AG04449 (cell line): ENCODE results near the gene GAK.

ENCODE experiments used
- CTCF ChIA-PET: fragments of 350-600 bp; formaldehyde crosslinking; extraction: SDS; loops from one replicate; lab custom pipeline; 2021; ENCODE audit warnings: antibody characterized with exemption; lab: Yijun Ruan, JAX
- POLR2A ChIA-PET: fragments of 400-600, 350-600 bp; formaldehyde crosslinking; extraction: SDS; loops from one replicate; lab custom pipeline; 2020; ENCODE audit warnings: antibody characterized with exemption, inconsistent platforms; lab: Yijun Ruan, JAX
- DNase-seq: peaks from one replicate; pipeline ENCODE4 v3.0.0-alpha.2; 2010; ENCODE audit warnings: low read depth, low spot score
- H3K4me3 ChIP-seq: 2 replicates; pipeline ENCODE4 v1.5.1; 2011; ENCODE audit warnings: low read depth, mild to moderate bottlenecking, control low read depth, low read length
- TF ChIP-seq, protein P1 (sequence below): IDR thresholded peaks from one replicate; pipeline ENCODE4 v1.5.1; 2011; ENCODE audit warnings: mild to moderate bottlenecking, moderate library complexity, low read length, control low read depth, inconsistent platforms; ENCODE audit not compliant: insufficient read depth; ENCODE audit errors: missing control alignments

GAK gene

DNA sequence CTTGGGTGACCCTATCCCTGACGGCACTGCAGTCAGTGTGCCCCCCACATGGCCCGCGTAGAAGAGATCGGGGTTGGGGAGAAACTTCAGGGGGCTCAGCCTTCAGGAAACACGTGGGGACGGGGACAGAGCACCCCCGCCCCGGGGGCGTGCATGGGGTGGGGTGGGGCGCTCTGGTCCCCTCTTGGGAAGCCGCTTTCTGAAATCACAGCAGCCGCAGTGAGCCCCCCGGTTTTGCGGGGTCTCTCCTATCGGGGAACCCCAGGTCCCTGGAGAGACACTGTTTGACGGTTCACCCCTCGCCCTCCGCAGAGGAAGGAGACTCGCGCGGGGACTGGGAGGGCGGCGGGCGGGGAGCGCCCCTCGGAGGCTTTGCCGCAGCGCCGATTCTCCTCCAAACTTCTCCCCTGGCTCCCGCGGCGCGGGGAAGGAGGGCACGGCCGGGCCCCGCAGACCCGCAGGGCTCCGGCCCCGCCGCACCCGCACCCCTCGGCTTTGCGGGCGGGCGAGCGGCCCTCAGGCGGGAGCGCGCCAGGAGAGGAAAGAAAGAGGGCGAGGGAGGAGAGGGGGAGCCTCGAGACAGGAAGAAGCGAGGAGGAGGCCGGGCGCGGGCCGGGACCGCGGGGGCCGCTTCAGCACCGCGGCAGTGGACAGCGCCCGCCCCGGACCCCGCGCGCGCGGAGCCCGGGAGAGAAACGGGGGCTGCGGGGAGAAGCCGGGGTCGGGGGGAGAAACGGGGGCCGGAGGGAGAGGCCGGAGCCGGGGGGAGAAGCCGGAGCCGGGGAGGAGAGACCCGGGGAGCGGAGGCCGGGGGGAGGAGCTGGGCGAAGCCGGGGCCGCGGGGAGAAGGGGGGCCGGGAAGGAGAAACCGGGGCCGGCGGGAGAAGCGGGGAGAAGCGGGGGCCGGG is 106.8 kb downstream of the GAK start:
- TF ChIP-seq, protein P1, sequence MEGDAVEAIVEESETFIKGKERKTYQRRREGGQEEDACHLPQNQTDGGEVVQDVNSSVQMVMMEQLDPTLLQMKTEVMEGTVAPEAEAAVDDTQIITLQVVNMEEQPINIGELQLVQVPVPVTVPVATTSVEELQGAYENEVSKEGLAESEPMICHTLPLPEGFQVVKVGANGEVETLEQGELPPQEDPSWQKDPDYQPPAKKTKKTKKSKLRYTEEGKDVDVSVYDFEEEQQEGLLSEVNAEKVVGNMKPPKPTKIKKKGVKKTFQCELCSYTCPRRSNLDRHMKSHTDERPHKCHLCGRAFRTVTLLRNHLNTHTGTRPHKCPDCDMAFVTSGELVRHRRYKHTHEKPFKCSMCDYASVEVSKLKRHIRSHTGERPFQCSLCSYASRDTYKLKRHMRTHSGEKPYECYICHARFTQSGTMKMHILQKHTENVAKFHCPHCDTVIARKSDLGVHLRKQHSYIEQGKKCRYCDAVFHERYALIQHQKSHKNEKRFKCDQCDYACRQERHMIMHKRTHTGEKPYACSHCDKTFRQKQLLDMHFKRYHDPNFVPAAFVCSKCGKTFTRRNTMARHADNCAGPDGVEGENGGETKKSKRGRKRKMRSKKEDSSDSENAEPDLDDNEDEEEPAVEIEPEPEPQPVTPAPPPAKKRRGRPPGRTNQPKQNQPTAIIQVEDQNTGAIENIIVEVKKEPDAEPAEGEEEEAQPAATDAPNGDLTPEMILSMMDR, result no peak
- ChIA-PET POLR2A (no interaction called here), CTCF (no interaction called here)
- DNase-seq, result no peak
- no peak overlapping the region for H3K4me3 ChIP-seq

DNA sequence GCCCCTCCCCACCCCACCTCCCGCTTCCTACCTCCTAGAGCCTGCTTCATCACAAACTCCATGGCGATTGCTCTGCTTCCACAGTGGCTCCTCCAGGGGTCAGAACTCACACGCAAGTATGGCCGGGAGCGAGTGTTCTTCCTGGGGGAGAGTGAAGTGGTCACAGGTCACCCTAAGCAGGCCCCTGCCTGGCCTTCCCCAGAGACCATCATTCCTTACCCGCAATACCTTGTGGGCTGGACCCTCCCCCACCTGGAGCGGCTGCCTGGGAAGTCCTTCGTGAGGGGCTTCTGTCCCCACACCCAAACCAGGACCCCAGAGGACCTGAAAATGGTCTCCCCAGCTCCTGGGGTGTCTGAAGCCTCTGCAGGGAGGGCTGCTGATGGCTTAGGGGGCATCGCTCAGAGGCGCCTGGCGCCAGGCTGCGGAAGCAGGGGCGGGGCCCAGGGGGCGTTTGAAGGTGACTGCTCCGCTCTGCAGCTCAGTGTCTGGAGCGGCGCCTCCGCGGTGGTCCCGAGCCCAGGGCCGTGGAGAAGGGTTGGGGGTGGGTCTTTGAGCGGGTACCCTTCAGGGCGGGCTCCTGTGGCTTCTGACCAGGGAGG is 107.6 kb downstream of the GAK start:
- ChIA-PET CTCF (no interaction called here), POLR2A (no interaction called here)
- H3K4me3 ChIP-seq, result no peak overlapping the region
- TF ChIP-seq, protein P1, result no peak
- no peak for DNase-seq

DNA sequence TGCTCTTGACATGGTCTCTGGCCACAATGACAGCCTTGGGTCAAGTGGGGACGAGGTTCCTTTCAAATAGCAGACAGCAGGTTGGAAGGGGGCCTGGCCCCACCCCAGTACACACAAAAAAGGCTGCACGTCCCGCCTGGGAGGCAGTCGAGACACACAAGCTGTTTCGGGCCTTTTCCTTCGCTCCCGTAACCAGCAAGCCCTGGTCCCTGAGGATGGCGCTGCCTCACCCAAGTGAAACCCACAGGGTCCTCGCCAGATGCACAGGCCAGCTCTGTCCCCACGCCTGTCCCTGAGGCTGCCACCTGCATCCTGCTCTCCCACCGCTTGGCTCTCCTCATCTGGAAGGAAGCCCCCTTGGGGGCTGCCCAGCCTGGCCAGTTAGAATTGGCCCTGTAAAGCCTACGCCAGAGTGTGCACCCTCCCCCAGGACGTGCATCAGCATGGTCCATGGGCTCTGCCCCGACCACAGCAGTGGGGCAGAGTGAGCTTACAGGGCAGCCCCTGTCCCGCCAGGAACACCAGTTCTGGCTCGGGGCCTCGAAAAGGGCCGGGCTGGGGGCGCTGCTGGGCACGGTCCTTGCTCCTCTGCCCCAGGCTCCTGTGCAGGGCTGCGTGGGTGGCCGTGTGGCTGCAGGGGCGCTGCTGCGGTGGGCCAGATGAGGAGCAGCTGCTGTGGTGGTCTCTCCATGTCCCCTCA is 108.2 kb downstream of the GAK start:
- CTCF ChIA-PET, result no interaction called here
- H3K4me3 ChIP-seq, result no peak overlapping the region
- TF ChIP-seq, protein P1, result no peak
- POLR2A ChIA-PET, result no interaction called here
- DNase-seq, result no peak

DNA sequence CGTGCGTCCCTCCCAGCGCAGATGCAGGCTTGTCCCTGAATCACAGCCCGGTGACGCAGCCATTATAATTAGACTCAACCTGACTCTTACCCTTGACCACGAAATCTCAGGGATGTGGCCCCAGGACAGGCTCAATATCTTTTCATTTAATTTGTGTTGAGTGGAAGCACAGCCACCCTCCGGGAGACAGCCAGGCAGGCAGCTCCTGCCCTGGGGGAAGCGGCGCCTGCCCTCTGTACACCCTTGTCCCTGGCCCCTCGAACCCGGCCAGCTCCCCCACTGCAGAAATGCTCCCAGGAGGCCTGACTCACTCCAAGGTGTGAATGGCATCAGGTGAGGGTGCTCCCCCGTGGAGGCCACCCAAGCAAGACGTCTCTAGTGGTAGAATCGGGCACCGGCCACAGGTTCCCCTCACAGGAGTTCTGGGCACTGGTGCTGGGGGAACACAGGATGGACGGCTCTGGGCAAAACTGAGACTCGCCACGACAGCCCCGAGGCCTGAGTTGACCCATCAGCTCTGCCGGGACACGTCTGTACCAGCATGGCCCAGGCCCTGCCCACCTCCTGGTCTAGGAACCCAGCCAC is 108.8 kb downstream of the GAK start:
- ChIA-PET CTCF (no interaction called here), POLR2A (no interaction called here)
- no peak for DNase-seq
- TF ChIP-seq, protein P1, result no peak
- no peak overlapping the region for H3K4me3 ChIP-seq

DNA sequence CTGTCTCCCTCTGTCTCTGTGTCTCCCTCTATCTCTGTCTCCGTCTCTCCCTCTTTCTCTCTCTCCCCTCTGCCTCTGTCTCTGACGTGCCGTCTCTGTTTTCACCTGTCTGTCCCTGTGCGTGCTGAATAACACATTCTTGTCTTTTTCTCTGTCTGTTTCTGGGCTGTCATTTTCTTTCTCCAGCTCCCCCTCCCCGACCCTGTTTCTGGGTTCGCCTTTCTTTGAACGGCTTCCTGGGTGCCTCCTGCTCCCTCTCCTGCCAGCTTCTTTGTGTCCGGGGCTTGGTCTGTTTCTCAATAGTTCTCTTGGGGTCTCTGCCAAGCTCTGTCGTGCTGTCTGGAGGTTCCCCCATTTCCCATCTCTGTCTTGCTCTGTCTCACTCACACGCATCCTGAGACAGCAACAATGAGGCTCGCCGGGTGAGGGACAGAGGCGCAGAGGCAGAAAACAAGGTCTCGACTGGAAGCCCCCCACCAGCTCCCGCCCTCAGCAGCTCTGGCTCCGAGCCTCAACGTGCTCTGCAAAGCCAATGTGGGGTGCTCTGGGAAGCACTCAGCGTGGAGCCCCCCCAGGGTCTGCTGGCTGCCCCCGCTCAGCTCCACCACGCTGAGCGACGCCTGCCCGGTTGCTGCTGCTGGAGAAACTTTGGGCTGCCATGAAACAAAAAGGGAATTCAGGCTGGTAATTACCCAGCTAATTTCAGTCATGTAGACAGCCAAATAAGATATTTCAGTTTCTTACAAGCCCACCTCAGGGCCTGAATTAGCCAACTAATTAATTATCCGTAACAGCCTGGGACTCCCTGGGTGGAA is 109.5 kb downstream of the GAK start:
- TF ChIP-seq, protein P1, result no peak
- CTCF ChIA-PET, result no interaction called here
- no peak overlapping the region for H3K4me3 ChIP-seq
- DNase-seq, result no peak
- POLR2A ChIA-PET, result no interaction called here
